Right hindlimb (tissue), 1 donor: Measurements from ENCODE around the gene ALX1.
"Not testable (repeated sequence)": the region's sequence is repeated elsewhere in the genome, so short reads cannot be mapped to it uniquely, and the experiment has no call there.

Experiments used
- DNase-seq: peaks from one replicate; pipeline ENCODE4 v3.0.0-alpha.2; 2018

Gene ALX1

DNA sequence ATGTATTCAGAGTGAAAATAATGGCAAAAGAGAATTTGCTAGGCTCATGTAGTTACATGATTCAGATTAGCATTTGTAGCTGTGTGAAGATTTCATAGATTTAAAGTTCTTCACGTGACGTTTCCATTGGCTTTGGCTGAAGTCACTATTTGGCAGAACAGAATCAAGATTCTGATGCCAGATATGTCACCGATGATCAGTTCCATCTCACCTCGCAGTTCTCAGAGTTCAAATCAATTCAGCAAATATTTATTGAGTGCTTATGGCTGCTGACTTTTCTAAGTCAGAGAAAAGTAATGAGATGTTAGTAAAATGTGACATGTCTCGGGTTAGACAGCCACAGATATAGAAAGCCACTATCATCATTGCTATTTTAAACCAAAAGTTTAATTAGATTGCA, 28.4 kb downstream of the ALX1 start:
- no peak for DNase-seq

DNA sequence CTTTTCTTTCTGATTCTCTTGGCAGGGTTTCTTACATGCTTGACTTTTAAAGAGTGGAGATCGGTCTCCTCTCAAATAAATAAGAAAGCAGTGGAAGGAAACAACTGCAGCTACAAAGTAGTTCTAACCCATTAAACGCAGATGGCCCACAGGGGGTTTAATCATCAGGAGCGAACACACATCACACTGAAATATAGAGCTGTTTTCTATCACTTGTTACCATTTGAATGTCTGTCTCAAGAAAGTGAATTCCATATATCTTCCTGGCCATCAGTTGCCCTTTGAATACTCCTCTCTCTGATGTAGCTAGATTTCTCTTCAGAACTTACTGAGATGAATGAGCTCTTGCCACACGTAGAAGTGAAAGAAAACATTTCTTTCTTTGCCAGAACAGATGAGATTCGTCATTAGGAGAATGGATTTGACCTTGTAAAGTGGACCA, 29.1 kb downstream of the ALX1 start:
- no peak for DNase-seq

- no peak for DNase-seq
Observed at GRCh38 chr12:85310025-85310424, 30.0 kb downstream of the ALX1 start.

- DNase-seq = no peak
Observed at GRCh38 chr12:85310456-85311076, 30.5 kb downstream of the ALX1 start.

GRCh38 chr12:85317866-85318636, 38.0 kb downstream of the ALX1 start:
- DNase-seq = not testable (repeated sequence)

- DNase-seq = no peak
Observed at GRCh38 chr12:85322715-85323114, 42.7 kb downstream of the ALX1 start.

DNA sequence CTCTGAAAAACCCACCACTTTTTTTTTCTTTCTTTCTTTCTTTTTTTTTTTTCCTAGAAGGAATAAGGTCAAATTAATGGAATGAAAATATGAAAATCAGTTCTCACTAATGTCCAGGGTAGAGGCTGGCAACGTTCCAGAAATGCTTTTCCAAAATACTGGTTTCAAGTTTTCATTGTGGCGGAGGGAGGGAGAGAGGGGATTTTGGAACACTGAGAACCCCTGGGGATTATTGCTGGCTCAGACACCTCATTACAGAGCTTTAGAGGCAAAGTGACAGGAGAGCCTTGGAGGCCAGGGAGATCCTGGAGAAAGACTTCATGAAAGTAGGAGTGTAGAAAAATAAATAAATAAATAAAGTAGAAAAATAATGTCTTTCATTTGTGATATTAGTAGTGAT, 45.4 kb downstream of the ALX1 start:
- DNase-seq = no peak

- DNase-seq = no peak
Observed at GRCh38 chr12:85329913-85330312, 49.9 kb downstream of the ALX1 start.

- no peak for DNase-seq
Observed at GRCh38 chr12:85348779-85349178, 68.8 kb downstream of the ALX1 start.

GRCh38 chr12:85350356-85350755, 70.3 kb downstream of the ALX1 start:
- DNase-seq = no peak
